Epithelial cell of esophagus (primary cell): ENCODE data around the gene EDN1.
A peak's percentile ranks its signal among the peaks of the same experiment; 100 is the strongest.

Source experiments
- DNase-seq: peaks from one replicate; pipeline ENCODE4 v3.0.0; 2010; ENCODE audit warnings: low read depth
- H3K4me3 ChIP-seq: 2 replicates; pipeline ENCODE4 v1.5.1; 2011; ENCODE audit warnings: mild to moderate bottlenecking, low read length, control low read depth
- TF ChIP-seq, protein P1 (sequence below): IDR thresholded peaks from 2 replicates; pipeline ENCODE4 v1.5.1; 2011; ENCODE audit warnings: low read depth, mild to moderate bottlenecking, low read length, control low read depth, inconsistent platforms; ENCODE audit not compliant: insufficient read depth; ENCODE audit errors: missing control alignments

The EDN1 gene

GRCh38 chr6:12339022-12339421 is 48.9 kb downstream of the EDN1 start:
- TF ChIP-seq, protein P1, sequence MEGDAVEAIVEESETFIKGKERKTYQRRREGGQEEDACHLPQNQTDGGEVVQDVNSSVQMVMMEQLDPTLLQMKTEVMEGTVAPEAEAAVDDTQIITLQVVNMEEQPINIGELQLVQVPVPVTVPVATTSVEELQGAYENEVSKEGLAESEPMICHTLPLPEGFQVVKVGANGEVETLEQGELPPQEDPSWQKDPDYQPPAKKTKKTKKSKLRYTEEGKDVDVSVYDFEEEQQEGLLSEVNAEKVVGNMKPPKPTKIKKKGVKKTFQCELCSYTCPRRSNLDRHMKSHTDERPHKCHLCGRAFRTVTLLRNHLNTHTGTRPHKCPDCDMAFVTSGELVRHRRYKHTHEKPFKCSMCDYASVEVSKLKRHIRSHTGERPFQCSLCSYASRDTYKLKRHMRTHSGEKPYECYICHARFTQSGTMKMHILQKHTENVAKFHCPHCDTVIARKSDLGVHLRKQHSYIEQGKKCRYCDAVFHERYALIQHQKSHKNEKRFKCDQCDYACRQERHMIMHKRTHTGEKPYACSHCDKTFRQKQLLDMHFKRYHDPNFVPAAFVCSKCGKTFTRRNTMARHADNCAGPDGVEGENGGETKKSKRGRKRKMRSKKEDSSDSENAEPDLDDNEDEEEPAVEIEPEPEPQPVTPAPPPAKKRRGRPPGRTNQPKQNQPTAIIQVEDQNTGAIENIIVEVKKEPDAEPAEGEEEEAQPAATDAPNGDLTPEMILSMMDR: no peak
- no peak for DNase-seq

GRCh38 chr6:12339808-12340487 is 49.8 kb downstream of the EDN1 start:
- H3K4me3 ChIP-seq: no peak overlapping the region
- TF ChIP-seq, protein P1: no peak
- DNase-seq: no peak

More at GRCh38 chr6:12339022-12339421, 48.9 kb downstream of the EDN1 start:
- H3K4me3 ChIP-seq: no peak overlapping the region

DNA sequence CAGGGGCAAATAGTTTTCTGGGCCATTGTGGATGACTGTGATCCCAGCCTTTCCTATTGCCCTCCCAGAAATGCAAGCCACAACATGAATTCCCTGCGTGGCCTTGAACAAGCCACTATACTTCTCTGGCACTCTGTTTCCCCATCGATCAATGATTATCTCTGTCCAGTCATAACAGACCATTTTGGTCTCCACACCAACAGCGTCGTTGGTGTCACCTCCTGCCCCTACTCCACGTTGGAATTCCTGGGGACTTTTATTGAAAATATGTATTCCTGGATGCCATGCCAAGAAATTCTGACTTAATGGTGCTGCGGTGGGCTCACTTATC is 50.3 kb downstream of the EDN1 start:
- DNase-seq: no peak
- no peak overlapping the region for H3K4me3 ChIP-seq
- TF ChIP-seq, protein P1: no peak

- TF ChIP-seq, protein P1: no peak
- H3K4me3 ChIP-seq: no peak overlapping the region
- no peak for DNase-seq
These were observed 52.5 kb downstream of the EDN1 start for GRCh38 chr6:12342664-12343063.

GRCh38 chr6:12343122-12343439 is 52.9 kb downstream of the EDN1 start:
- DNase-seq: no peak
- no peak overlapping the region for H3K4me3 ChIP-seq
- TF ChIP-seq, protein P1: no peak

- TF ChIP-seq, protein P1: no peak
- peak; percentile 94 for DNase-seq
- H3K4me3 ChIP-seq: no peak overlapping the region
These were observed 53.4 kb downstream of the EDN1 start for GRCh38 chr6:12343440-12344162.

GRCh38 chr6:12344296-12344695 is 54.1 kb downstream of the EDN1 start:
- H3K4me3 ChIP-seq: no peak overlapping the region
- no peak for DNase-seq
- TF ChIP-seq, protein P1: no peak
